ENCODE data around the gene ACOX1.

ACOX1 gene

DNA sequence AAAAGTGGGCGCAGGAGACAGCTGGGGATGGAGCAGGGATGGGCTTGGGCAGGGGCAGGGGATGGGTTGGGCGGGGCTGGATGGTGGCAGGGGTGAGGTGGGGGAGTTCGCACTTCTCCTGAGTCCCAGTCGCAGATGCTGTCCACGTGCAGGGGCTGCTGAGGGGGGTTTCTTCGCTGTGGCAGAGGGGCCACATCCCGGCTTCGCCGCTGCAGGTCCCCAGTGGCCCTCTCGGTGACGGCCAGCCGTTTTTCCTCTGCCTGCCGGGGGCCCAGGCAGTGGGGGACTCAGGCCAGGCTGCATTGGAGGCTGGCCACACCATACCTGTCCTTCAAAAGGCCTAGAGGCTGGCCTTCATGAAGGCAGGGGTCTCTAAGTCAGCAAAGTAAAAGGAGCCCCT lies 39.8 kb upstream of the ACOX1 start:
- no peak for TF ChIP-seq EZH2 (optimal IDR thresholded peaks at IDR 0.05; ENCODE audit: low read depth, low read length)
- TF ChIP-seq EZH2phosphoT487 (IDR thresholded peaks at IDR 0.05; ENCODE audit: low read length), result no peak
- TF ChIP-seq, protein P1, sequence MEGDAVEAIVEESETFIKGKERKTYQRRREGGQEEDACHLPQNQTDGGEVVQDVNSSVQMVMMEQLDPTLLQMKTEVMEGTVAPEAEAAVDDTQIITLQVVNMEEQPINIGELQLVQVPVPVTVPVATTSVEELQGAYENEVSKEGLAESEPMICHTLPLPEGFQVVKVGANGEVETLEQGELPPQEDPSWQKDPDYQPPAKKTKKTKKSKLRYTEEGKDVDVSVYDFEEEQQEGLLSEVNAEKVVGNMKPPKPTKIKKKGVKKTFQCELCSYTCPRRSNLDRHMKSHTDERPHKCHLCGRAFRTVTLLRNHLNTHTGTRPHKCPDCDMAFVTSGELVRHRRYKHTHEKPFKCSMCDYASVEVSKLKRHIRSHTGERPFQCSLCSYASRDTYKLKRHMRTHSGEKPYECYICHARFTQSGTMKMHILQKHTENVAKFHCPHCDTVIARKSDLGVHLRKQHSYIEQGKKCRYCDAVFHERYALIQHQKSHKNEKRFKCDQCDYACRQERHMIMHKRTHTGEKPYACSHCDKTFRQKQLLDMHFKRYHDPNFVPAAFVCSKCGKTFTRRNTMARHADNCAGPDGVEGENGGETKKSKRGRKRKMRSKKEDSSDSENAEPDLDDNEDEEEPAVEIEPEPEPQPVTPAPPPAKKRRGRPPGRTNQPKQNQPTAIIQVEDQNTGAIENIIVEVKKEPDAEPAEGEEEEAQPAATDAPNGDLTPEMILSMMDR (IDR thresholded peaks at IDR 0.05; ENCODE audit: low read length), result no peak
- Histone ChIP-seq H2AFZ (ENCODE audit: low read length) (no peak overlapping the region), H3K27me3 (replicated peaks; ENCODE audit: insufficient read depth, low read length) (peaks cover 15% of the 10 kb centered on the region; the same call in 1 of the 2 replicates), H4K20me1 (ENCODE audit: insufficient read depth, low read length) (no peaks in the 10 kb centered on the region), H3K9me3 (replicated peaks; ENCODE audit: insufficient read depth, low read length) (no peaks in the 10 kb centered on the region), H3K4me2 (ENCODE audit: low read depth, low read length) (no peak overlapping the region), H3F3A (ENCODE audit: insufficient read depth, low read length) (no peaks in the 10 kb centered on the region), H3K36me3 (replicated peaks; ENCODE audit: insufficient read depth, low read length) (no peaks in the 10 kb centered on the region), H3K79me2 (ENCODE audit: low read length) (no peaks in the 10 kb centered on the region), H3K4me3 (ENCODE audit: low read length) (no peak overlapping the region), H3K27ac (ENCODE audit: low read length) (no peak overlapping the region), H3K4me1 (ENCODE audit: low read length) (peaks cover 5% of the 10 kb centered on the region; the same call in 1 of the 2 replicates), H3K9ac (ENCODE audit: low read length) (no peak overlapping the region), H3K9me2 (replicated peaks; ENCODE audit: insufficient read depth, low read length) (no peaks in the 10 kb centered on the region)
- no peak for DNase-seq

GRCh38 chr17:76018340-76018680 lies 39.3 kb upstream of the ACOX1 start:
- H3K27ac ChIP-seq (ENCODE audit: low read length), result no peak overlapping the region
- H3K27me3 ChIP-seq (replicated peaks; ENCODE audit: insufficient read depth, low read length), result peaks cover 14% of the 10 kb centered on the region; the same call in 1 of the 2 replicates
- H3K9me3 ChIP-seq (replicated peaks; ENCODE audit: insufficient read depth, low read length), result no peaks in the 10 kb centered on the region
- no peaks in the 10 kb centered on the region for H3F3A ChIP-seq (ENCODE audit: insufficient read depth, low read length)
- no peaks in the 10 kb centered on the region for H3K9me2 ChIP-seq (replicated peaks; ENCODE audit: insufficient read depth, low read length)
- H3K4me1 ChIP-seq (ENCODE audit: low read length), result peaks cover 5% of the 10 kb centered on the region; the same call in 1 of the 2 replicates
- H3K4me3 ChIP-seq (ENCODE audit: low read length), result no peak overlapping the region
- H3K4me2 ChIP-seq (ENCODE audit: low read depth, low read length), result no peak overlapping the region
- no peak overlapping the region for H2AFZ ChIP-seq (ENCODE audit: low read length)
- no peaks in the 10 kb centered on the region for H3K36me3 ChIP-seq (replicated peaks; ENCODE audit: insufficient read depth, low read length)
- no peak overlapping the region for H3K9ac ChIP-seq (ENCODE audit: low read length)
- TF ChIP-seq EZH2phosphoT487 (IDR thresholded peaks at IDR 0.05; ENCODE audit: low read length), result no peak
- TF ChIP-seq EZH2 (optimal IDR thresholded peaks at IDR 0.05; ENCODE audit: low read depth, low read length), result no peak
- TF ChIP-seq, protein P1 (IDR thresholded peaks at IDR 0.05; ENCODE audit: low read length), result no peak
- no peaks in the 10 kb centered on the region for H4K20me1 ChIP-seq (ENCODE audit: insufficient read depth, low read length)
- H3K79me2 ChIP-seq (ENCODE audit: low read length), result no peaks in the 10 kb centered on the region
- no peak for DNase-seq

DNA sequence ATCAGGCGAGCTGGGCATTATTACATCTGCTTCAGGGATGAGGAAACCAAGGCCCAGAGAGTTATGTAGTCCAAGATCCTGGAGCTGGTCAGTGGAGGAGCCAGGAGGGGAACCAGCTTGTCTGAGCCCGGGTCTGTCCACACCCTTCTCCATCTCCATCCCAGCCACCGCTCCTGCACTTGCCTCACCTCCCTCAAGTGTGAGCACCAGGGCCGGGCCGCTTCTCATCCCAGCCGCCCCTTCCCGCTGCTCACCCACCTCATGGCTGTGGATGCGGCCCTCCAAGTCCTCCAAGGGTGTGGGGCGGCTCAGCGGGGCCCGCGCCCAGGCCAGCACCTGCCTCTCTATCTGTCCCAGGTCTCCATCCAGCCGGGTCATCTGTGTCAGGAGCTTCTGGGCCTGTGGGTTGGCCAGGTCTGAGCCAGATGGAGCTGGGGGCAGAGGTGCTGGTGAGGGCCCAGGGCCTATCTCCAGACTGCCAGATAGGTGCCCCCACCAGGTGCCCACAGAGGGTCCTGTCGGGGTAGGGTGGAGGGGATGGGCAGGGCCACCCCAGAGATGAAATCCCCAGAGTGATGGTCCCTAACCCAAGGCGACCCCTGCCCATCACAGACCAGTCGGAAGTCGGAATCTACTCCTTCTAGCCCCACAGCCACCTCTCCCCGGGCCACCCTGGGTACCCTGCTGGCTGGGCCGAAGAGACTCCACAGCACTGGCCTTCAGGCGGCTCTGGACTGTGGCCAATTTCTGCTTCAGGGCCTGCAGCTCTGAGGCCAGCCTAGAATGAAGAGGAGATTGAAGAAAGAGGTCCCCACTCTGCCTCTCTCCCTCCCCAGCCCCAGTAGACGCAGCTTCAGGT lies 38.7 kb upstream of the ACOX1 start:
- no peaks in the 10 kb centered on the region for H3K9me2 ChIP-seq (replicated peaks; ENCODE audit: insufficient read depth, low read length)
- no peak overlapping the region for H3K4me3 ChIP-seq (ENCODE audit: low read length)
- H3K9me3 ChIP-seq (replicated peaks; ENCODE audit: insufficient read depth, low read length), result no peaks in the 10 kb centered on the region
- H3K9ac ChIP-seq (ENCODE audit: low read length), result no peak overlapping the region
- H3K27ac ChIP-seq (ENCODE audit: low read length), result no peak overlapping the region
- no peak overlapping the region for H2AFZ ChIP-seq (ENCODE audit: low read length)
- TF ChIP-seq EZH2phosphoT487 (IDR thresholded peaks at IDR 0.05; ENCODE audit: low read length) (no peak), EZH2 (optimal IDR thresholded peaks at IDR 0.05; ENCODE audit: low read depth, low read length) (no peak)
- TF ChIP-seq, protein P1 (IDR thresholded peaks at IDR 0.05; ENCODE audit: low read length), result no peak
- H3K27me3 ChIP-seq (replicated peaks; ENCODE audit: insufficient read depth, low read length), result peaks cover 8% of the 10 kb centered on the region; the same call in 1 of the 2 replicates
- no peaks in the 10 kb centered on the region for H3F3A ChIP-seq (ENCODE audit: insufficient read depth, low read length)
- H3K4me2 ChIP-seq (ENCODE audit: low read depth, low read length), result no peak overlapping the region
- H3K36me3 ChIP-seq (replicated peaks; ENCODE audit: insufficient read depth, low read length), result no peaks in the 10 kb centered on the region
- H3K79me2 ChIP-seq (ENCODE audit: low read length), result no peaks in the 10 kb centered on the region
- DNase-seq, result no peak
- peaks cover 5% of the 10 kb centered on the region; the same call in 1 of the 2 replicates for H3K4me1 ChIP-seq (ENCODE audit: low read length)
- H4K20me1 ChIP-seq (ENCODE audit: insufficient read depth, low read length), result no peaks in the 10 kb centered on the region

Measured in MM.1S (cell line).